Measurements from ENCODE around the gene SSBP4. TPM values are rescaled to one million over a fixed set of nuclear protein-coding genes. Genes with fewer than 3 reads are reported as not detected.
A peak's percentile ranks its signal among the peaks of the same experiment; 100 is the strongest.

Gene SSBP4
- total and polyA plus RNA-seq, 2 of the 8 experiments (the other 6 are each of a cell fraction or from before 2014, with no cell fraction given): 26.4 to 33.7 TPM

GRCh38 chr19:18397242-18398202 is 21.7 kb upstream of the SSBP4 start, which contains the start of gene LRRC25:
Gene LRRC25 (minus strand): TSS chr19:18397622. CDS start chr19:18396963, 659 bp downstream.
- FAIRE-seq: no peak
- H2AFZ ChIP-seq (ENCODE audit: low read length): peak within 1 kb of the TSS; percentile 71; the same call in 1 of the 2 replicates
- CTCF ChIA-PET (ENCODE audit: partially characterized antibody): interaction anchor here (1.0 to 12.8 kb wide), 5 partner anchors 9 to 122 kb away, joined by 3 to 174 read pairs (median 4); partner anchors contain the start of gene GDF15
- TF ChIP-seq RNF2 (IDR thresholded peaks at IDR 0.05; ENCODE audit: borderline replicate concordance, low read depth, low read length, missing control alignments, poor library complexity, severe bottlenecking) (no peak), RBBP5 (IDR thresholded peaks at IDR 0.05; ENCODE audit: borderline replicate concordance, low read depth, low read length) (no peak; the same call in 1 of the 2 replicates), SAP30 (IDR thresholded peaks at IDR 0.05; ENCODE audit: insufficient read depth, insufficient replicate concordance, low read length) (peak; percentile 51), ASH2L (IDR thresholded peaks at IDR 0.05; ENCODE audit: low read length) (no peak), RFX5 (IDR thresholded peaks at IDR 0.05; ENCODE audit: borderline replicate concordance, low read depth, low read length) (no peak), SP1 (IDR thresholded peaks at IDR 0.05; ENCODE audit: low read depth, low read length) (0 out of 2 replicates have a peak, but pooled peaks have one; percentile 8), TAF7 (optimal IDR thresholded peaks at IDR 0.05; ENCODE audit: borderline replicate concordance, low read depth, low read length) (no peak), SIN3A (conservative IDR thresholded peaks at IDR 0.05 in 1 of 2, IDR thresholded peaks at IDR 0.05 in 1 of 2; ENCODE audit: low read depth in 1 of 2, low read length in 2 of 2) (0 out of 4 replicates have a peak, but pooled peaks have one; percentile 23 to 28), SIX5 (IDR thresholded peaks at IDR 0.05; ENCODE audit: low read depth, low read length) (no peak)

More at GRCh38 chr19:18397242-18398202, 21.7 kb upstream of the SSBP4 start, which contains the start of gene LRRC25:
- H2BK5ac ChIP-seq (ENCODE audit: low read depth, low read length): peak within 1 kb of the TSS; percentile 69; the same call in 1 of the 2 replicates
- H3K9me3 ChIP-seq (ENCODE audit: insufficient read depth in 2 of 2, low read depth in 1 of 2, low read length in 1 of 2): no peaks in the 10 kb centered on the region
- H2BK15ac ChIP-seq (ENCODE audit: low read length): peak within 1 kb of the TSS; percentile 74; the same call in 1 of the 2 replicates
- no peaks in the 10 kb centered on the region for H3K36me3 ChIP-seq (ENCODE audit: control insufficient read depth in 2 of 4, insufficient read depth in 4 of 4, low read length in 3 of 4)
- peak in 1 of 2 experiments; percentile 91 for DNase-seq (ENCODE audit: low read depth in 1 of 2, low spot score in 2 of 2)
- H3K4ac ChIP-seq (replicated peaks; ENCODE audit: insufficient read length, low read depth, low read length): peak within 1 kb of the TSS; percentile 75
- H3K18ac ChIP-seq (ENCODE audit: extremely low read depth, low read length): peak within 1 kb of the TSS; percentile 38; the same call in 1 of the 2 replicates
- peak within 1 kb of the TSS; percentile 2 for H4K91ac ChIP-seq (replicated peaks; ENCODE audit: insufficient read length, low read length)
- no peak within 1 kb of the TSS for H2BK120ac ChIP-seq (replicated peaks; ENCODE audit: low read depth, low read length)
- H4K8ac ChIP-seq (ENCODE audit: extremely low read depth, insufficient read depth, low read length): no peak within 1 kb of the TSS
- H2BK20ac ChIP-seq (ENCODE audit: low read length): peak within 1 kb of the TSS; percentile 61; the same call in 1 of the 2 replicates
- no peak within 1 kb of the TSS for H3K14ac ChIP-seq (ENCODE audit: insufficient read length)
- peak within 1 kb of the TSS; percentile 26 to 63; a peak in 3 of 4 replicates for H3K4me2 ChIP-seq (ENCODE audit: insufficient read depth in 1 of 2, low read depth in 2 of 2, low read length in 2 of 2)
- H3K27me3 ChIP-seq (replicated peaks in 1 of 4; ENCODE audit: control insufficient read depth in 3 of 4, extremely low read depth in 1 of 4, insufficient read depth in 3 of 4, low read length in 3 of 4): peaks cover 0 to 3% (median under 1%) of the 10 kb centered on the region in 4 experiments; a peak in 3 of 7 replicates
- H3K27ac ChIP-seq (ENCODE audit: low read depth, low read length): no peak within 1 kb of the TSS
- H3K79me2 ChIP-seq (ENCODE audit: control insufficient read depth in 1 of 2, insufficient read depth in 2 of 2, low read length in 2 of 2): no peaks in the 10 kb centered on the region
- H2BK12ac ChIP-seq (ENCODE audit: low read depth, low read length): peak within 1 kb of the TSS; percentile 75; the same call in 1 of the 2 replicates
- H3K4me1 ChIP-seq (replicated peaks in 1 of 4; ENCODE audit: control insufficient read depth in 3 of 4, insufficient read depth in 4 of 4, low read length in 3 of 4): peaks cover 0 to 12% (median 4%) of the 10 kb centered on the region in 4 experiments; a peak in 5 of 7 replicates
- H3K23me2 ChIP-seq (ENCODE audit: low read depth, low read length): no peaks in the 10 kb centered on the region
- H3K79me1 ChIP-seq (ENCODE audit: low read depth, low read length): no peaks in the 10 kb centered on the region
- 46% methylated on average over 33 of the region's 33 CpGs; no CpG with 5 or more reads in 1 of the 2 experiments for WGBS, 2 experiments (ENCODE audit: extremely low coverage in 1 of 2, insufficient coverage in 1 of 2, insufficient read length in 1 of 2, insufficient replicate concordance in 2 of 2, low coverage in 1 of 2, low lambda C conversion rate in 2 of 2, missing lambda C conversion rate in 1 of 2)
- H4K5ac ChIP-seq (ENCODE audit: insufficient read length, low read depth, low read length): no peak within 1 kb of the TSS
- no peaks in the 10 kb centered on the region for H4K20me1 ChIP-seq (replicated peaks in 1 of 2; ENCODE audit: control insufficient read depth in 1 of 2, insufficient read depth in 2 of 2, low read length in 2 of 2)
- peak within 1 kb of the TSS in 3 of 4 experiments; percentile 16 to 51 (median 24); a peak in 4 of 8 replicates for H3K4me3 ChIP-seq (ENCODE audit: extremely low read depth in 1 of 4, insufficient read depth in 2 of 4, low read depth in 3 of 4, low read length in 4 of 4)
- no peak within 1 kb of the TSS for H3K9ac ChIP-seq (replicated peaks in 1 of 4; ENCODE audit: extremely low read depth in 1 of 4, low read depth in 3 of 4, low read length in 3 of 4)
- H3K23ac ChIP-seq (ENCODE audit: insufficient read length): no peak within 1 kb of the TSS
- H3K56ac ChIP-seq (replicated peaks; ENCODE audit: insufficient read length, low read depth, low read length): no peak within 1 kb of the TSS
- POLR2A ChIA-PET (ENCODE audit: partially characterized antibody): interaction anchor here (1.4 to 3.4 kb wide), 3 partner anchors 19 to 116 kb away, joined by 3 to 12 read pairs (median 4); partner anchors contain the start of gene JUND
- peak within 1 kb of the TSS; percentile 86; the same call in 1 of the 2 replicates for H2AK5ac ChIP-seq (ENCODE audit: low read depth, low read length)

Measured in H1 (cell line).